NCI-H82 treated with DMSO at 0.1 percent for 48 hours (cell line): ENCODE measurements around the gene TMEM134.

Experiments
- DNase-seq: peaks from one replicate; lab custom pipeline; 2025; ENCODE audit not compliant: unreplicated experiment; lab: John Stamatoyannopoulos, UW

TMEM134 gene

DNA sequence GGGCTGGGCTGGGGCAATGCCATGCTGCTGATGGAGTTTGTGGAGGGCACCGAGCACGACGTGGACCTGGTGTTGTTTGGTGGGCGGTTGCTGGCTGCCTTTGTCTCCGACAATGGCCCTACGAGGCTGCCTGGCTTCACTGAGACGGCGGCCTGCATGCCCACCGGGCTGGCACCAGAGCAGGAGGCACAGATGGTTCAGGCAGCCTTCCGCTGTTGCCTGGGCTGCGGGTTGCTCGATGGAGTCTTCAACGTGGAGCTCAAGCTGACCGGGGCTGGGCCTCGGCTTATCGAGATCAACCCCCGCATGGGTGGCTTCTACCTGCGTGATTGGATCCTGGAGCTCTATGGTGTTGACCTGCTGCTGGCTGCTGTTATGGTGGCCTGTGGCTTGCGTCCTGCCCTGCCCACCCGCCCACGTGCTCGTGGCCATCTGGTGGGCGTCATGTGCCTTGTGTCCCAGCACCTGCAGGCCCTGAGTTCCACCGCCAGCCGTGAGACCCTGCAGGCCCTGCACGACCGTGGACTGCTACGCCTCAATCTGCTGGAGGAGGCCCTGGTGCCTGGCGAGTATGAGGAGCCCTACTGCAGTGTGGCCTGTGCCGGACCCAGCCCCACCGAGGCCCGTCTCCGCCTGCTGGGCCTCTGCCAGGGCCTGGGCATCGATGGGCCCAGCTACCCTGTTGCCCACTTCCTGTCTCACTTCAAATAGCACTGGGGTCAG is 45.0 kb downstream of the TMEM134 start:
- DNase-seq: no peak

DNA sequence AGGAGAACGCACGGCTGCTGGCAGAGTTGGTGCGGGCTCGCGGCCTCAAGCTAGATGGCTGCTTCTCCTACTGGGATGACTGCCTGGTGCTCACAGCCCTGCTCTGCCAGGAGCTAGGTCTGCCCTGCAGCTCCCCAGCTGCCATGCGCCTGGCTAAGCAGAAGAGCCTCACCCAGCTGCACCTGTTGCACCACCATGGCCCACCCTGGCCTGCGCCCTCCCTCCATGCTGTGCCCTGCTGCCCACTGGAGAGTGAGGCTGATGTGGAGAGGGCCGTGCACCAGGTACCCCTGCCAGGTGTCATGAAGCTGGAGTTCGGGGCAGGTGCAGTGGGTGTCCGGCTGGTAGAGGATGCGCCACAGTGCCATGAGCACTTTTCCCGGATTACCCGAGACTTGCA is 45.6 kb downstream of the TMEM134 start:
- no peak for DNase-seq

DNA sequence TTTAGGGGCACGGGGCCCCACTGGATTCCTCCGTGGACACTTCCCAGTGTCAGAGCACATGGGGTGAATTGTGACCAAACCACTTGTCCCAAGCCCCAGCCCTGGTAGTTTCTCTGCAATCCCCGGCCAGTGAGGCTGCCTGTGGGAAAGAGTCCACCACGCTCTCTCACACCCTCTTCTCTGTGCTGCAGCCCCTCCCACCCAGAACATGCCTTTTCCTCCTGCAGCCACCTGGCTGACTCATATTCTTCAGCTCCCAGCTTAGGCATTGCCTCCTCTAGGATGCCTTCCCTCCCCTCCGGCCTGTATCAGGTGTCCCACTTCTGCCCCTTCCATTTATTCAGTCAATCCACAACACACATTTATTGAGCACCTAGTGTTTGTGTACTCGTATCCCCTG is 46.2 kb downstream of the TMEM134 start:
- DNase-seq: no peak

- DNase-seq: no peak
Measured at GRCh38 chr11:67421430-67422031, 47.5 kb downstream of the TMEM134 start.

GRCh38 chr11:67420646-67421429 is 48.2 kb downstream of the TMEM134 start:
- DNase-seq: peak; percentile 60

GRCh38 chr11:67420147-67420645 is 48.9 kb downstream of the TMEM134 start:
- no peak for DNase-seq

- DNase-seq: no peak
Measured at GRCh38 chr11:67419325-67420049, 49.6 kb downstream of the TMEM134 start.

GRCh38 chr11:67418476-67419281 is 50.4 kb downstream of the TMEM134 start:
- DNase-seq: no peak

- no peak for DNase-seq
Measured at GRCh38 chr11:67417425-67417824, 51.6 kb downstream of the TMEM134 start.

GRCh38 chr11:67416416-67417335 is 52.4 kb downstream of the TMEM134 start:
- DNase-seq: no peak

- no peak for DNase-seq
Measured at GRCh38 chr11:67415501-67416304, 53.3 kb downstream of the TMEM134 start, which contains the start of gene CARNS1. TSS of gene CARNS1 (plus strand) at chr11:67415678. CDS start at chr11:67416200, 522 bp downstream.

- DNase-seq: no peak
Measured at GRCh38 chr11:67413266-67413849, 55.7 kb downstream of the TMEM134 start.

DNA sequence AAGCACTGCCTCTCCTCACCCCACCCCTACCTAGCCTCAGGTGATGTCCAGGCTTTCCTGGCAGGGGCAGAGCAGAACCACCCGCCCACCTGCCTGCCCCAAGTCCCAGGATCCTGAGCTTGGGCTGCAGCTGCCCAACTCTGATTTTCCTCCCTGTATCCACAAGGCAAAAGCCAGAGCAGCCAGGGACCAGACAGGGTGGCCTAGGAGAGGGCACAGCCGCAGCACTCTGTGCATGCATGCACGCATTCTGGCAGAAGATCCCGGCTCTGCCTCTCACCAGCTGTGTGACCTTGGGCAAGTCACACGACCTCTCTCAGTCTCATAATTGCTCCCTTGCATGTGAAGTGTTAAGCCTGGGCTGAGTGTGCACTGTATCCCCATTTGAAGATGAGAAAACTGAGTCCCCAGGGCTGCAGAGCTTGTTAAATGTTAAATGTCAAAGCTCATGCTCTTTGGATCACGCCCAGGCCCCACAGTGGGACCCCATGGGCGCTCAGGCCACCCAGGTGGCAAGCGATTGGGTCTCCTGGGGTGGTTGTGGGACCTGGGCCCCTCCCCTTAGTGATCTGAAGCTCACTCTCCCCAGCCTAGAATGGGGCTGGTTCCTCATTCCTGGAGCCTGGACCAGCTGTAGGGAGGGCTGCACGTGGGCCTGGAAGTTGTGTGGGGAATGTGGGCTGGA is 56.4 kb downstream of the TMEM134 start:
- DNase-seq: no peak

DNA sequence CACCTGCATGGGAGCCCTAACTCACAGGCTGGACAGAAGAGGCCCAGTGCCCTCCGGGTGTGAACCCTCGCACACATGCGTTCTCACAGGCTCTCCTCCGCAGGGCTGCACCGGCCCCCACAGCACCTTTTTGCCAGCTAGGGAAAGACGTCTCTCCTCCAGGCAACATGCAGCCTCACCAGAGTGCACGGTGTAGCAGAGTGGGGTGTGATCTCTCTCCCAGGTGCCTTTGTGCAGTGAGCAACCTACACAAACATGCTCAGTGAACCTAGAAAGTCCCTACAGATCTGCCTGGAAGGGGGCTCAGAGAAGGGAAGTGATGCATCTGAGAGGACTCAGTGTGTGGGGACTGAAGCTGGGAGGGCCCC is 57.3 kb downstream of the TMEM134 start:
- no peak for DNase-seq
